HL-60 (cell line): Measurements from ENCODE around the gene SCN5A.

Experiments used
- DNase-seq, 2 experiments: peaks; one replicate each; pipeline ENCODE4 v3.0.0-alpha.2; 2010 to 2020; ENCODE audit warnings: low read depth in 1 of 2, low spot score in 1 of 2
- H3K27ac ChIP-seq: fragments of 250-450 bp; sonication (Bioruptor Pico); replicated peaks from 2 replicates; pipeline ENCODE4 v1.5.1; 2020; ENCODE audit warnings: mild to moderate bottlenecking, moderate library complexity
- H3K27me3 ChIP-seq: fragments of 250-450 bp; sonication (Bioruptor Pico); 2 replicates; pipeline ENCODE4 v1.5.1; 2021; ENCODE audit warnings: mild to moderate bottlenecking, moderate library complexity; ENCODE audit not compliant: insufficient read depth, poor library complexity, severe bottlenecking
- H3K4me3 ChIP-seq: replicated peaks from 2 replicates; pipeline ENCODE4 v1.5.1; 2011; ENCODE audit warnings: mild to moderate bottlenecking, control low read depth, low read length; ENCODE audit not compliant: insufficient read depth
- CTCF ChIP-seq: IDR thresholded peaks from one replicate; pipeline ENCODE4 v1.5.1; 2011; ENCODE audit warnings: low read length, control low read depth, inconsistent platforms; ENCODE audit not compliant: insufficient read depth
- GABPA ChIP-seq: IDR thresholded peaks from 2 replicates; pipeline ENCODE4 v1.6.1; 2012; ENCODE audit warnings: low read depth
- POLR2AphosphoS5 ChIP-seq: IDR thresholded peaks from 2 replicates; pipeline ENCODE4 v1.6.1; 2012; ENCODE audit warnings: low read depth
- REST ChIP-seq: IDR thresholded peaks from 2 replicates; pipeline ENCODE4 v1.6.1; 2012; ENCODE audit warnings: low read depth; ENCODE audit not compliant: insufficient replicate concordance
- SPI1 ChIP-seq: IDR thresholded peaks from 2 replicates; pipeline ENCODE4 v1.6.1; 2012; ENCODE audit warnings: low read depth, mild to moderate bottlenecking, borderline replicate concordance

SCN5A gene

GRCh38 chr3:38538773-38539353 is 110.6 kb downstream of the SCN5A start:
- no peak overlapping the region for H3K27ac ChIP-seq
- H3K27me3 ChIP-seq: no peaks in the 10 kb centered on the region
- no peak overlapping the region for H3K4me3 ChIP-seq
- DNase-seq: no peak
- no peak for TF ChIP-seq POLR2AphosphoS5
- no peak for TF ChIP-seq REST
- TF ChIP-seq GABPA: no peak
- TF ChIP-seq CTCF: no peak
- TF ChIP-seq SPI1: no peak

GRCh38 chr3:38536671-38537070 is 112.8 kb downstream of the SCN5A start:
- Histone ChIP-seq H3K27ac (no peak overlapping the region), H3K4me3 (no peak overlapping the region), H3K27me3 (no peaks in the 10 kb centered on the region)
- TF ChIP-seq CTCF: no peak
- no peak for TF ChIP-seq SPI1
- TF ChIP-seq GABPA: no peak
- TF ChIP-seq REST: no peak
- TF ChIP-seq POLR2AphosphoS5: no peak
- no peak for DNase-seq

GRCh38 chr3:38534604-38535003 is 114.9 kb downstream of the SCN5A start:
- TF ChIP-seq CTCF (no peak), GABPA (no peak), REST (no peak), SPI1 (no peak), POLR2AphosphoS5 (no peak)
- no peaks in the 10 kb centered on the region for H3K27me3 ChIP-seq
- no peak overlapping the region for H3K27ac ChIP-seq
- H3K4me3 ChIP-seq: no peak overlapping the region
- no peak for DNase-seq
